WTC11 (cell line): ENCODE results near the gene C15orf39. TPM values are rescaled to one million over a fixed set of nuclear protein-coding genes. Genes with fewer than 3 reads are reported as not detected.
"Not testable (repeated sequence)": the region's sequence is repeated elsewhere in the genome, so short reads cannot be mapped to it uniquely, and the experiment has no call there.

Experiments
- ATAC-seq: fragments of 200-7000 bp; cut with Tn5 transposase; 2 replicates; pipeline ENCODE4 v1.10.0; 2021; ENCODE audit warnings: mild to moderate bottlenecking, moderate library complexity
- CTCF ChIA-PET: fragments of 300-600 bp; sonication (Branson Sonifier 250); formaldehyde crosslinking; loops from one replicate; lab custom pipeline; 2021; ENCODE audit warnings: antibody characterized with exemption; lab: Charles Lee
- POLR2A ChIA-PET: fragments of 350-600 bp; sonication (Branson Sonifier 250); formaldehyde crosslinking; loops from one replicate; lab custom pipeline; 2021; ENCODE audit warnings: antibody characterized with exemption; lab: Charles Lee
- DNase-seq: peaks from one replicate; pipeline ENCODE4 v3.0.0; 2021; ENCODE audit warnings: low spot score
- H3K27ac Mint-ChIP-seq: 2 replicates; pipeline ENCODE4 v1.8.0; 2021; ENCODE audit warnings: mixed read lengths
- H3K27me3 Mint-ChIP-seq: 2 replicates; pipeline ENCODE4 v1.8.0; 2021; ENCODE audit warnings: low read depth, mild to moderate bottlenecking, moderate library complexity, mixed read lengths
- H3K36me3 Mint-ChIP-seq: 2 replicates; pipeline ENCODE4 v1.8.0; 2021; ENCODE audit warnings: mixed read lengths
- H3K4me1 Mint-ChIP-seq: 2 replicates; pipeline ENCODE4 v1.8.0; 2022; ENCODE audit warnings: mixed read lengths
- H3K4me3 Mint-ChIP-seq: 2 replicates; pipeline ENCODE4 v1.8.0; 2021; ENCODE audit warnings: mild to moderate bottlenecking, moderate library complexity, mixed read lengths
- H3K9me3 Mint-ChIP-seq: 2 replicates; pipeline ENCODE4 v1.8.0; 2021; ENCODE audit warnings: mixed read lengths
- ARID4B ChIP-seq: sonication (generic); formaldehyde crosslinking; IDR thresholded peaks from 2 replicates; pipeline ENCODE4 v1.8.0; 2023; ENCODE audit warnings: missing genetic modification reagents, mild to moderate bottlenecking, borderline replicate concordance
- CREB1 ChIP-seq: sonication (generic); formaldehyde crosslinking; IDR thresholded peaks from 2 replicates; pipeline ENCODE4 v1.8.0; 2023; ENCODE audit warnings: mild to moderate bottlenecking, missing genetic modification reagents
- ETV6 ChIP-seq: sonication (generic); formaldehyde crosslinking; IDR thresholded peaks from 2 replicates; pipeline ENCODE4 v1.8.1; 2022; ENCODE audit warnings: mild to moderate bottlenecking, missing genetic modification reagents
- NFE2L1 ChIP-seq: sonication (generic); formaldehyde crosslinking; IDR thresholded peaks from 2 replicates; pipeline ENCODE4 v1.8.1; 2023; ENCODE audit warnings: missing genetic modification reagents
- ZNF232 ChIP-seq: sonication (generic); formaldehyde crosslinking; IDR thresholded peaks from 2 replicates; pipeline ENCODE4 v1.8.0; 2022; ENCODE audit warnings: mild to moderate bottlenecking, missing genetic modification reagents
- ZNF317 ChIP-seq: sonication (generic); formaldehyde crosslinking; IDR thresholded peaks from 2 replicates; pipeline ENCODE4 v1.8.1; 2023; ENCODE audit warnings: low read depth, mild to moderate bottlenecking, moderate library complexity, missing genetic modification reagents, borderline replicate concordance
- total RNA-seq: library from RNA; stranded (reverse); gene quantifications from 3 replicates; pipeline ENCODE4 v1.2.3, GENCODE V29; 2021
- TF ChIP-seq, protein P1 (sequence below): sonication (generic); formaldehyde crosslinking; IDR thresholded peaks from 2 replicates; pipeline ENCODE4 v1.8.1; 2022; ENCODE audit warnings: low read depth, mild to moderate bottlenecking, moderate library complexity, missing genetic modification reagents, borderline replicate concordance
- TF ChIP-seq, protein P2 (sequence below): sonication (generic); formaldehyde crosslinking; IDR thresholded peaks from 2 replicates; pipeline ENCODE4 v1.8.1; 2022; ENCODE audit warnings: missing genetic modification reagents, borderline replicate concordance

Gene C15orf39
- total RNA-seq, 1 experiment from 2014 or later = 52.8 TPM

DNA sequence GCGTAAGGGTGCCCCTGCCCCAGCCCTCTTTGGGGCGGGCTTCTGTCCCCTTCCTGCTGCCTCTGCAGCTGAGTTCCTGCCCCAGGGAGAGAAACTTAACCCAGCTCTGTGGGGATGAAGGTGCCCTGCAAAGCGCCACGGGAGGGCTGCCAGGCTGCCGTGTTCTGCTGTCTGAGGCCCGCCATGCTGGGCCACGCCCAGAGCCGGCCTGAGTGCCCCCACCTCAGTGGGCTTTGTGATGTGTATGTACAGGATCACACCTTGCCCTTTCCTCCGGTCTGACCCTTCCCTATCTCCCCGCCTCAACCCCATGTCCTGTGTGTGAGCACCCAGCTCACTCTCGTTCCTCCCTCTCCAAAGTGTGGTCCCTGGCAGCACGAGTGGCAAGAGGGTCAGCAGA is 22.6 kb downstream of the C15orf39 start (continued):
- TF ChIP-seq ARID4B (CRISPR knock-in tag) = no peak

DNA sequence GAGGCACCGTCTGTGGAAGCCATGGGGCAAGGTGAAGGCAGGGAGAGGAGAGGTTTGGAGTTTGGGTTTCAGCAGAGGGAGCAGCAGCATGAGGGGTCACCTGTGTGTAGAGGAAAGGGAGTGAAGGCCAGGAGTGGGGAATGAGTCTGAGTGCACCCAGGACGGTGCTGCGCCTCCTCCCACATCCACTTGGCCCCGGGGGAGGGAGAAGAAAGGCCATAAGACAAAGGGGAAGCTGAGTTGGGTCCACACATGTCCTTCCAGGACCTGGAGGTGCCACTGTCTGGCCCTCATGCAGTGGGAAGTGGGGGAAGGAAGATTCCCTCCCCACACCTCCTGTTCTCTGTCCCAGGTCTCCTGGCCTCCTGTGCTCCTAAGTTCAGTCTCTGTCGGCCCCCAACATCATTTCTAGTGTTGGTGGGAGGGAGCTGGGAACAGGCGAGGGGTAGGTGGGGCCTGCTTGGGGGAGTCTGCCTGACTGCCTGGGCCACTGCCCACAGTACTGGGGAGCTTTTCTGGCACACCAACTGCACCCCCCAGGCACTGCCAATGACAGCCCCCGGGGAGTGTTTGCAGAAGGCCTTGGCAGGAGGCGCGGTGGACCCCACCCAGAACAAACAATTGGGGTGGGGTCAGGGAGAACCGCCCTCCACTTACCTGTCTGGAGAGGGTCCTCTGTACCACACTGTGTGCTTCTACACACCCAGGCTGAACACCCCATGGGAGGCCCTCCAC is 23.6 kb downstream of the C15orf39 start:
- POLR2A ChIA-PET, ATAC-seq, H3K4me1 Mint-ChIP-seq, H3K27ac Mint-ChIP-seq, H3K4me3 Mint-ChIP-seq, DNase-seq, H3K9me3 Mint-ChIP-seq, H3K36me3 Mint-ChIP-seq: not testable (repeated sequence)
- CTCF ChIA-PET = interaction anchor here (1.7 kb wide), 1 partner anchor 83 kb away, joined by 5 read pairs; no protein-coding TSS in a partner anchor
- peaks cover 30% of the 10 kb centered on the region for H3K27me3 Mint-ChIP-seq

- CTCF ChIA-PET = no interaction called here
- POLR2A ChIA-PET = no interaction called here
- peaks cover 11% of the 10 kb centered on the region for H3K4me1 Mint-ChIP-seq
- DNase-seq (no peak), ATAC-seq (no peak)
- no peak overlapping the region for H3K27ac Mint-ChIP-seq
- H3K9me3 Mint-ChIP-seq = no peaks in the 10 kb centered on the region
- TF ChIP-seq ETV6 (CRISPR knock-in tag) = no peak
- TF ChIP-seq, protein P1, sequence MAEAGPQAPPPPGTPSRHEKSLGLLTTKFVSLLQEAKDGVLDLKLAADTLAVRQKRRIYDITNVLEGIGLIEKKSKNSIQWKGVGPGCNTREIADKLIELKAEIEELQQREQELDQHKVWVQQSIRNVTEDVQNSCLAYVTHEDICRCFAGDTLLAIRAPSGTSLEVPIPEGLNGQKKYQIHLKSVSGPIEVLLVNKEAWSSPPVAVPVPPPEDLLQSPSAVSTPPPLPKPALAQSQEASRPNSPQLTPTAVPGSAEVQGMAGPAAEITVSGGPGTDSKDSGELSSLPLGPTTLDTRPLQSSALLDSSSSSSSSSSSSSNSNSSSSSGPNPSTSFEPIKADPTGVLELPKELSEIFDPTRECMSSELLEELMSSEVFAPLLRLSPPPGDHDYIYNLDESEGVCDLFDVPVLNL = no peak
- TF ChIP-seq, protein P2, sequence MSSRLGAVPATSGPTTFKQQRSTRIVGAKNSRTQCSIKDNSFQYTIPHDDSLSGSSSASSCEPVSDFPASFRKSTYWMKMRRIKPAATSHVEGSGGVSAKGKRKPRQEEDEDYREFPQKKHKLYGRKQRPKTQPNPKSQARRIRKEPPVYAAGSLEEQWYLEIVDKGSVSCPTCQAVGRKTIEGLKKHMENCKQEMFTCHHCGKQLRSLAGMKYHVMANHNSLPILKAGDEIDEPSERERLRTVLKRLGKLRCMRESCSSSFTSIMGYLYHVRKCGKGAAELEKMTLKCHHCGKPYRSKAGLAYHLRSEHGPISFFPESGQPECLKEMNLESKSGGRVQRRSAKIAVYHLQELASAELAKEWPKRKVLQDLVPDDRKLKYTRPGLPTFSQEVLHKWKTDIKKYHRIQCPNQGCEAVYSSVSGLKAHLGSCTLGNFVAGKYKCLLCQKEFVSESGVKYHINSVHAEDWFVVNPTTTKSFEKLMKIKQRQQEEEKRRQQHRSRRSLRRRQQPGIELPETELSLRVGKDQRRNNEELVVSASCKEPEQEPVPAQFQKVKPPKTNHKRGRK (CRISPR knock-in tag) = no peak
- no peak for TF ChIP-seq ZNF232 (CRISPR knock-in tag)
- peaks cover 31% of the 10 kb centered on the region for H3K27me3 Mint-ChIP-seq
- no peaks in the 10 kb centered on the region for H3K36me3 Mint-ChIP-seq
- no peak overlapping the region for H3K4me3 Mint-ChIP-seq
Measured at GRCh38 chr15:75225951-75226732, 24.5 kb downstream of the C15orf39 start.

DNA sequence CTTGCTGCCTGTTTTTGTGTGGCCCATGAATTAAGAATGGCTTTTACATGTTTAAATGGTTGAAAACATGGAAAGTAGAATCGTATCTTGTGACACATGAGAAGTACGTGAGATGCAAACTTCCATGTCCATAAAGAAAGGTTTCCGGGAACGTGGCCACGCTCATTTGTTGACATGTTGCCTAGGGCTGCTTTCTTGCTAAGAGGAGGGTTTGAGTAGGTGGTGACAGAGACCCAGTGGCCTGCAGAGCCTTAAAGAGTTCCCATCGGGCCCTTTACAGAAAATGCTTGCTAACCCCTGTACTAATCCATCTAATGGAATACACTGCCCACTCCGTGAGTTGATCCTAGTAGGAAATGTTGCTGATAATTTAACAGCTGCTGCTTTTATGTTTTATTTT is 25.4 kb downstream of the C15orf39 start:
- H3K4me3 Mint-ChIP-seq, CTCF ChIA-PET, DNase-seq, H3K36me3 Mint-ChIP-seq, ATAC-seq, H3K9me3 Mint-ChIP-seq: not testable (repeated sequence)
- POLR2A ChIA-PET = interaction anchor here (0.6 kb wide), 1 partner anchor 19 kb away, joined by 3 read pairs; no protein-coding TSS in a partner anchor
- peaks cover 39% of the 10 kb centered on the region for H3K27me3 Mint-ChIP-seq
- H3K4me1 Mint-ChIP-seq = peaks cover 11% of the 10 kb centered on the region
- peak overlapping the region; percentile 24; the same call in 1 of the 2 replicates for H3K27ac Mint-ChIP-seq

GRCh38 chr15:75227663-75228280 is 26.1 kb downstream of the C15orf39 start:
- ChIA-PET POLR2A (no interaction called here), CTCF (interaction anchor here (0.6 to 3.4 kb wide), 4 partner anchors 13 to 199 kb away, joined by 3 to 17 read pairs (median 4); no protein-coding TSS in a partner anchor)
- Mint-ChIP-seq H3K4me1 (peaks cover 11% of the 10 kb centered on the region), H3K4me3 (no peak overlapping the region), H3K9me3 (no peaks in the 10 kb centered on the region), H3K27ac (0 out of 2 replicates have a peak overlapping the region, but pooled peaks have one; percentile 24), H3K36me3 (no peaks in the 10 kb centered on the region), H3K27me3 (peaks cover 36% of the 10 kb centered on the region)
- DNase-seq (no peak), ATAC-seq (no peak)
- TF ChIP-seq NFE2L1 (CRISPR knock-in tag) (no peak), ZNF317 (CRISPR knock-in tag) (no peak), CREB1 (CRISPR knock-in tag) (no peak)
